ENCODE results near the gene FBXO38.
A peak's percentile ranks its signal among the peaks of the same experiment; 100 is the strongest.

FBXO38 gene

GRCh38 chr5:148491015-148491792 is 107.4 kb downstream of the FBXO38 start:
- TF ChIP-seq, protein P1, sequence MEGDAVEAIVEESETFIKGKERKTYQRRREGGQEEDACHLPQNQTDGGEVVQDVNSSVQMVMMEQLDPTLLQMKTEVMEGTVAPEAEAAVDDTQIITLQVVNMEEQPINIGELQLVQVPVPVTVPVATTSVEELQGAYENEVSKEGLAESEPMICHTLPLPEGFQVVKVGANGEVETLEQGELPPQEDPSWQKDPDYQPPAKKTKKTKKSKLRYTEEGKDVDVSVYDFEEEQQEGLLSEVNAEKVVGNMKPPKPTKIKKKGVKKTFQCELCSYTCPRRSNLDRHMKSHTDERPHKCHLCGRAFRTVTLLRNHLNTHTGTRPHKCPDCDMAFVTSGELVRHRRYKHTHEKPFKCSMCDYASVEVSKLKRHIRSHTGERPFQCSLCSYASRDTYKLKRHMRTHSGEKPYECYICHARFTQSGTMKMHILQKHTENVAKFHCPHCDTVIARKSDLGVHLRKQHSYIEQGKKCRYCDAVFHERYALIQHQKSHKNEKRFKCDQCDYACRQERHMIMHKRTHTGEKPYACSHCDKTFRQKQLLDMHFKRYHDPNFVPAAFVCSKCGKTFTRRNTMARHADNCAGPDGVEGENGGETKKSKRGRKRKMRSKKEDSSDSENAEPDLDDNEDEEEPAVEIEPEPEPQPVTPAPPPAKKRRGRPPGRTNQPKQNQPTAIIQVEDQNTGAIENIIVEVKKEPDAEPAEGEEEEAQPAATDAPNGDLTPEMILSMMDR (IDR thresholded peaks at IDR 0.05): no peak
- Histone ChIP-seq H3K4me3 (no peak overlapping the region), H3K27ac (peak overlapping the region in 1 of 2 donors; percentile 37)
- DNase-seq (ENCODE audit: low spot score): no peak

- DNase-seq (ENCODE audit: low spot score): no peak
- Histone ChIP-seq H3K27ac (no peak overlapping the region), H3K4me3 (no peak overlapping the region)
- TF ChIP-seq, protein P1 (IDR thresholded peaks at IDR 0.05): no peak
Observed at GRCh38 chr5:148491793-148492184, 108.0 kb downstream of the FBXO38 start.

DNA sequence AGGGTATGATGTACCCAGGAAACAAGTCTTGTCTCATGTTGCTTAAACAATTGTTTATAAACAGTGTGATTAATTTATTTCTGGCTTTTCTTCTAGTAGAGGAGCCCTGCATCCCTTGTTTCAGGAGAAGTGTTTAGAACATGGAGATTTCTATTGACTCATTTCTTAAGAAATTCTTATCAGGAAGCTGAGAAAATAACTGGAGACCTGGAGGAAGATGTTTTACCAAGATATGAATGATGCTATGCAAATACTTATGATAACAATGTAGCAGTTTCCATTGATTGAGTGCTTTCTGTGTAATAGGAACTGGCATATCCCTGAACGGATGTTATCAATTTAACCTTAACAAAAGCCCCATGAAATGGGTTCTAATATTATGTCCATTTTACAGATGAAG is 108.6 kb downstream of the FBXO38 start:
- no peak for DNase-seq (ENCODE audit: low spot score)
- no peak overlapping the region for H3K4me3 ChIP-seq
- no peak overlapping the region for H3K27ac ChIP-seq
- TF ChIP-seq, protein P1 (IDR thresholded peaks at IDR 0.05): no peak

Measured in coronary artery (tissue), 2 donors.